SW 1271 (cell line): ENCODE measurements around the gene CACNA1B.
"Not testable (repeated sequence)": the region's sequence is repeated elsewhere in the genome, so short reads cannot be mapped to it uniquely, and the experiment has no call there.

Experiments
- DNase-seq, 2 experiments: peaks; one replicate each; lab custom pipeline; 2025; lab: John Stamatoyannopoulos, UW

CACNA1B gene

DNA sequence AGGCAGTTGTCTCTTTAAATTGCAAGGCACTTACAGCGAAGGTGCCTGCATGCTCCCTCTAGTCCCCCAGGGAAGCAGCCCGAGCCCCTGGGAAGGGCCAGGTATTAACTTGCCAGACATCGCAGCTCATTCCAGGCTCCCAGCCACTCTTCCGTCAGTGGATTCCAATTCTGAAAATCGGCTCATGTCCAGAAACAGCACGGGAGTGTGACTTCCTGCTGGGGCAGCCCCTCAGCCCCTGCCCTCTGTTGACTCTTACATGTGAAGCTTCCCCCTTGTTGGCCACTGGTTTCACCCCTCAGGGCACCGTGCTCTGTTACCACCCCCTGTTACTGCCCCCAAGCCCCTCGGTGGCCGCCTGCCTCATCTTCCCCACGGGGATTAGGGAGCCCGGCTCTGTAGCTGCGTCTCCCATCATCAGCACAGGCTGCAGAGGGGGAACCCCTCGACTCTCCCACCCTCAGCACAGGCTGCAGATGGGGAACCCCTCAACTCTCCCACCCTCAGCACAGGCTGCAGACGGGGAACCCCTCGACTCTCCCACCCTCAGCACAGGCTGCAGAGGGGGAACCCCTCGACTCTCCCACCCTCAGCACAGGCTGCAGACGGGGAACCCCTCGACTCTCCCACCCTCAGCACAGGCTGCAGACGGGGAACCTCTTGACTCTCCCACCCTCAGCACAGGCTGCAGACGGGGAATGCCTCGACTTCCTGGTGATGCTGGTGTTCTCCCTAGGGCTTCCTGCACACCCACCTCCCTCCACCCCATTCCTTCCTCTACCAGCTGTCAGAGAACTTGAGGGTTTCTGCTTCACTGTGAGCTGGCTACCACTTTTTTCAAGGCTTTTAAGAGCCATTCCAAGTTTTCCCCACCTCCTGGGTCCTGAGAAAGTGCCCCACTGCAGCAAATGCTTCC, 11.1 kb upstream of the CACNA1B start:
- no peak for DNase-seq

DNA sequence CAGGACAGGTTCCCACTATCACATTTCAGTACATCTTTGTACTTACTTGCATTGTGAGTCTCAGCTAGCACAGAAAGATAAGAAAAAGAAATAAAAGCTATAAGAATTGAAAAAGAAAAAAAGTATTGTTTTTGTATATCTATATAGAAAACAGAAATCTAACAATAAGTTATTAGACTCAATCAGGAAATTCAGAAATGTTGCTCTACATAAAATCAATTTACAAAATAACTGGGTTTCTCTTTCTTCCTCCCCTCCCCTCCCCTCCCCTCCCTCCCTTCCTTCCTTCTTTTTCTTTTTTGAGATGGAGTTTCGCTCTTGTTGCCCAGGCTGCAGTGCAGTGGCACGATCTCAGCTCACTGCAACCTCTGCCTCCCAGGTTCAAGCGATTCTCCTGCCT, 7.2 kb upstream of the CACNA1B start:
- no peak for DNase-seq

DNA sequence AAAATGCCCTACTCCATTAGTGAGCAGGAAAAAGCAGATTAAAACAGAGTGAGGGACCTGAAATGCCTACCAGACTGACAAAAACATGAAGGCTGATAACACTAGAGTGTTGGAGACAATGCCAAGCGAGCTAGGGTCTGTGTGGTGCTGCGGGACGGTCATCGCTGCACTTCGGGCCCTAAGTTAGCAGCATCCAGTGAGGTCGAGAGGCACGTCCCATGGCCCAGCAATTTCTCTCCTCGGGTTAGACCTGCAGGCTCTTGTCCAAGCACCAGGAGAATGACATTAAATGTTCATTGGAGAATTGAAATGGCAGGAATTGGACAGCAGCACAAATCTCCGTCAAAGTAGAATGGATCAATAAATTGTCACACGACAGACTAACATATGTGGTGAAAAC, 5.3 kb upstream of the CACNA1B start:
- no peak for DNase-seq

DNA sequence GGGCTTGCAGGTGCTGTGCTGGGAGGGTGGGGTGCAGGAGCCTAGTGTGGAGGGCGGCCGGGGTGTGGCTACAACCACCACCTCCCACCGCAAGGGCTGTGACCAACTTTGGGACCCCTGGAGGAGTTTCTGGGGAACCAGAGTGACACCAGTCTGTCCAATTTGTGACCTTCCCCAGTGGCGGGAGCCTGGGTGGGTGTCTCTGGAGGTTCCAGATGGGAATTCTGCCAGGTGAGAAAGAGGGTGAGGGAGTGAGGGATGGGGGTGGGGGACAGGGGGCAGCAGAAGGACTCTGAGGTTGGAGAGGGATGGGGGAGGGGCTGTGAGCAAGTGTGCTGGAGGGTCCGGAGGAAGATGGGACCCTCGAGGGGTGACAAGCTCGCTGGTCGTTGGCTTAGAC, 4.2 kb upstream of the CACNA1B start:
- no peak for DNase-seq

DNA sequence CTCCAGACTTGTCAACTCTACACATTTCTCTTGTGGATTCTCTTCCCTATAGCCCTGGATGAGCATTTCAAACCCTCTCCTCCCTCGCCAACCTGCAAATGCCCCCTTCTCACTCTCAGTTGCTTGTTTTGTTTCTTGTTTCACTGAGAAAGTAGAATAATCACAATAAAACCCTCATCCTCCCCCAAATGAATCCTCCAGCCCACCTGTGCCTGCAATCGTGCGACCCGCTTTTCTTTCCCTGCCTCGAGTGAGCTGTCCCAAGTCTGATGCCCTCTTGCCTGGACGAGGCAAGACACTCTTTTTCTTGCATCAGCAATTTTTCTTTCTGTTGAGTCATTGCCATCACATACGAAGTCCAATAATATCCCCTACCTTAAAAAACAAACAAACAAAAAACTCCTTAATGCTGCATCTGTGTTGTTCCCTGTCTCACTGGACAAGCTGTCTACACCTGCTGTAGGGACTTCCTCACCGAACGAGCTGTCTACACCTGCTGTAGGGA, 3.7 kb upstream of the CACNA1B start:
- no peak for DNase-seq

DNA sequence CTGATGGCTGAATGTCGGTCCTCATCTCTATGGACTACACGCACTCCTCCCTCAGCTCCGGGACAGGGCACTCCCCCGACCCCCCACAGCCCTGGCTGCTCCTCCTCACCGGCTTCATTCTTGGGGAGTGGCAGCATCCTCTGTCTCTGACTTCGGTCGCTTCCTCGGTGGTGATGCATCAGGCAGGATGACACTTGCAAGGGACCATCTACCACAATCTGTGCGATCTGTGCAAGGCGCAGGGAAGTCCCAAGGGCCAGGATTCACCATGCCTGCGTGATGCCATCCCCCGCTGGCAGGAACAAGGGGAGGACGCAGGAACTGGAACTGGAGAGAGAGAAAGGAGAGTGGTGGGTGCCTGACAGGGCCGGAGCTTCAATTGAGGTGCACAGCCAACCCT, 2.2 kb upstream of the CACNA1B start:
- DNase-seq: no peak

DNA sequence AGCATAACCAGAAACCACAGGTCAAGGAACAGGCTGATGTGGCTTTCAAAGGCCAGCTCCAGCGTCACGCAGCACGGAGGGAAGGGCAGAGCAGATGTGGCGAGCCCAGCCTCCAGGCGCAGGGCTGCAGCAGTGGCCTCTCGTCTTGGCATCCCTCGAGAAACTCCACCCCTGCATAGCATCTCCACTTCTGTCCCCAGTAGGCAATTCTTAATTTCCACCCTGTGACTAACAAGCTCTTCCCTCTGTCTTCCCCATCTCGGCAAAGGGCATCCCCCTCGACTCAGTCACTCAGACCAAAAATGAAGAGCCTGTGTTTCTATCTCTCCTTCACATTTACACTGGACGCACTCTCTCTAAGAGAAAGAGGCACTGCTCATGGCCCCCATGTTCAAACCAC, 1.7 kb upstream of the CACNA1B start:
- no peak for DNase-seq

DNA sequence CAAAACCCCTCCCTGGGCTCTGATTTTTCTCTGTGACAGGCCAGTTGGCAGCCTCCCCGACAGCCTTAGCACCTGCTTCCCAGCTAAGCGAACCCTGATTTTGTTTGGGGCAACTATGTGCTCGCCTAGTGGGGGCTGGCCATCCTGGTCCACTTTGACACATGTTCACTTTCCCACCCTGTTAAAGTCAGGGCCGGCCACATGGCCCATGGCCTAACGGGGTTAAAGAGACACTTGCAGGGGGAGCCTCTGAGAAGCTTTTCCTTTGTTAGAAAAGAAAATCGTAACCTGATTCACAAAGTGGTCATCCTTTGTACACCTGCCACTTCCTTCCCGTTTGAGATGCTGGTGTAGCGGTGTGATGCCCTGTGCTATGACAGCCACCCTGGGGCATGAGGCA, 1.3 kb upstream of the CACNA1B start:
- no peak for DNase-seq

DNA sequence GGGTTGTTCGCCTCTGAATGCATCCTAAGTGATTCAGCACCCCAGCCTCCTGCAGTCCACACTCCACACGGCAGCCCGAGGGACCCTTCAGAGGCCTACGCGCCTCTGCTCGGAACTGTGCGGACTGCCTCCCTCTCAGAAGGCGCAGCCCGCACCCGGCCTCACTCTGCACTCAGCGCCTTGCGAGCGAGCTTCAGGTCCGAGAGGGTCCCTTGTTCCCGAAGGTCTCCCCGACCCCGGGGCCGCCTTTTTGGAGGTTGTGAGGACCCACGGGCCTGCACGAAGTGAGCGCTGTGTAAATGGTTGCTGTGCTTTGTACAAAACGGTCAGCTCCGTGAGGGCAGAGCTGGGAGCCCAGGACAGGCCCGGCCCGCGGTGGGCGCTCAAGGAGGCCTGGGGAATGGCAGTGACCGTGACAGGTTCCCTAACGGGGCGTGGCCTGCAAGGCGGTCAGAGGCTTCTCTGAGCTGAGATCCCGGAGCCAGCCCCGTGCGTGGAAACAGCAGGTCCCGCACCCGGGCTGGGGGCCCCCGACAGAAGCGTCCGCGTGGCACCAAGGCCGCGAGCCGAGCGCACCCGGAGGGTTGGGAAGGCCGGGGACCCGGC, 698 bp upstream of the CACNA1B start:
- DNase-seq: no peak

DNA sequence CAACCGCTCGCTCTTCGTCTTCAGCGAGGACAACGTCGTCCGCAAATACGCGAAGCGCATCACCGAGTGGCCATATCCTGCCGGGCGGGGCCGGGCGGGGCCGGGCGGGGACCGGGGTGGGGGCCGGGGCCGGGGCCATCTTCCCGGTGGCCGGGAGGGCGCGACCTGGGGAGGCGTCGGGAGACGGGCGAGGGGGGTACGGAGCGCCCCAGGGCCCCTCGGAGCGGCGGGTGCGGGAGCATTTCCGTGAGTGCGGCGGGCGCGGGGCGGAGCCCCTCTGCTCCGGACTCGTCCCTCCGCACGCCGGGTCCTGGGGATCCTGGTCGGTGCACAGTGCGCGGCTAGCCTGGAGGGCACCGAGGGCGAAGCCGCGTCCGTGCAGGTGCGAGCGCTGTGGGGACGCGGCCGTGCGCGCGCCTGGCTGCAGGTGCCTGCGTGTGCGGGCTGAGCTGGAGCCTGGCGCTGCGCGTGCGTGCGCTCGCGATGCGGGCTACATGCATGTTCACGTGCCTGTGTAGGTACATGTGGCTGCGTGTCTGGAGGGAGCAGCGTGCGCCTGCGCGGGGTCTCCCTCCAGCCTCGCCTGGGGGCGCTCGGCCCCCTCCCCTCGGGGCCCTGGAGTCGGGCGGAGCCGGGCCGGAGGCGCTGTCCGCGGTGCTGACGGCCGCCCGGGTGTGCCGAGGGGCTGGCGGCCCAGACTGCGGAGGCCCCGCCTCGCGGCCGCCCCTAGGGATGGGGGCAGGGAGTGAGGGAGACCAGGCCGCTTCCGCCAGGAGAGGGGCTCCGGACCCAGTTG, 762 bp downstream of the CACNA1B start:
- no peak for DNase-seq

DNA sequence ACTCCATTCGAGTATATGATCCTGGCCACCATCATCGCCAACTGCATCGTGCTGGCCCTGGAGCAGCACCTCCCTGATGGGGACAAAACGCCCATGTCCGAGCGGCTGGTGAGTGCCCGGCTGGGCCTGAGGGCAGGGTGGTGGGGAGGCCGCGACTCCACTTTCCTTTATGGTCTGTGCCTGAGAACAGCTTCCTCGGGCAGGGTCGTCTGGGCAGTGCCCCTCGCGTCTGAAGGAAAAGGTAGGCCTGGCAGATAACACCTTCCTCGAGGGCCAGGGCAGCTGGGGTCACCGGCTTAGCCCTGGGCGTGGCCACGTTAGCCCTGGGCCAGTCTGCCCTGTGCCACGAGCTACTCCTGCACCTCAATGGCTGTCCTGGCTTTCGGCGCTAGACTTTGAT, 1.5 kb downstream of the CACNA1B start:
- DNase-seq: no peak

DNA sequence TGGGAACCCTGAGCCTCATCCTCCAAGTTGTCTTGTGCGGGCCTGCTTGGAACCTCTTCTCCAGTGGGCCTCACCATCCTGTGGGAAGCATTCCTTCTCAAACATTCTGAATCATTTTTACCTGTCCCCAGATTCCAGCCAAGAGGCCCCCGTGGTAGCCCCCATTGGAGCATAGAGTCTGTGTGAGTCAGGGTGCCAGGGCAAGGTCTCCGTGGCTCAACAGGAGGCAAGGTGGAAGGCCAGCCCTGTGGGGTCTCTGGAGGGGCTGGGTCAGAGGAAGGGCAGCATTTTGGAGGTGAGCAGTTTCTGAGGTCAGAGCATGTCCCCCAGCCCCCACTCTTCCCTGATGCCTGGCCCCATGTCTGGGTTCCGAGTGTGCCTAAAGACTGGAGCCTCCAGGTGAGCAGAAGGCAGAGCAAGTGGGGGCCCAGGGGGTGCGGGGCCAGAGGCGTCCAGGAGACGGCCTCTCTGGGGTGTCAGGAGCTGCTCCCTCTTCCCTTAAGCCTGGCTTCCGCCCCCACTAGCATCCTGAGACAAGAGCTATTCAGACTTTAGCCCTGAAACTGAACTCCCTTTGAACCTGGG, 2.1 kb downstream of the CACNA1B start:
- no peak for DNase-seq

DNA sequence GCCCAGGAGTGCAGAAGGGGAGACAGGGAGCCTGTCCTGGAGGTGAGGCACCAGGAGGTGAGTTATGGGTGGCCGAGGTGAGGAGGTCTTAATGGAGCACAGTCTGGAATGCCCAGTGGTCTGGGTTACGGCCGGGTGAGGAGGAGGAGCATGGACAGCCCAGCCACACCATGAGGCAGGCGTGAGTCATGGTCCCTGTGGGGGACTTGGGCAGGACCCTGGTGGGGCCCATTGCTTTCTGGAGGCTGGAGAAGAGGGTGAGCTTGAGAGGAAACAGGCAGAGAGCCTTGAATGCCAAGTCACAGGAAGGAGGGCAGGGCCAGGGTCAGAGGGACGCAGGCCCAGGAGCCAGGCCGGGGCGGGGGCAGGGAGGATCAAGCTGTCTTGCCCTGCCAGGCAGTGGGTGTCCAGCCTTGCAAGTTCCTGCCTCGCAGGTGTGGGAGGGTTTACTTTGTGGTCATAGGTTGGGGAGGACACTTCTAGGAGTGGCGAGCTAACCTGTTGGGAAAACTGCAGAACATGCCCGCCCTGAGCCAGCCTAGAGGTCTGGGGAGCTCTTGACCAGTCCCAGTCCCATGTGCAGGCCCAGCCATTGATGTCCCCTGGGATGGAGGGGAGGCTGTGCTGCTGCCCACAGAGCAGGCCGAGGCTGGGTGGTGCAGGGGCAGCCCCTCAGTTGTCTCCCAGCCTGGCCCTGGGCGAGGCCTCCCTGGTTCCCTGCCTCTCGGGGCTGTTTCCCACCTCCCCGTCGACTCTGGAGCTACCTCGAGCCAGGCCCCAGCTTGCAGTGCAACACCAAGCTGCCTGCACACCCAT, 2.8 kb downstream of the CACNA1B start:
- no peak for DNase-seq

DNA sequence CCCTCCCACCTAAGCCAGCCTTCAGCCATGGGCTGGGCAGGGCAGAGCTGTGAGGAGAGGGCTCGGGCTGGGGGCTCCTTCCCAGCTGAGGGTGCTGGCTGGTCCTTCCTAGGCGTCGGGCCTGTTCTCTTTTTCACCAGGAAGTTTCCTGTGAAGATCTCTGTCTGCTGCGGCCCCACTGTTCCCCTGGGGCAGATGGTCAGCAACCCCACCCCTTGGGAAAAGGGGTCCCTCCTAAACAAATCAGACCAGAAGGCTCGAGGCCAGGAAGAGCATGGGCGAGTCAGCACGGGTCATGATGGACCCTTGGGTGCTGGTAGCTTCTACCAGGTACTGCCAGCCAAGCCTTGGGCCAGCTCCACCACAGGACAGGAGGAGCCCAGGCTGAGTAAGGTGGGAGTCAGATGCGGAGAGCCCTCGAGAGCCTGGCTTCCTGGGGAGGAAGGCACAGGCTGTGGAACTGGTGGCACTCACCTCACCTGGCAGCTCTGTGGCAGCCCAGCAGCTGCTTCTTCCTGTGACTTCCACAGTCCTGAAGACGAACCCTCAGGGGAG, 3.5 kb downstream of the CACNA1B start:
- no peak for DNase-seq

DNA sequence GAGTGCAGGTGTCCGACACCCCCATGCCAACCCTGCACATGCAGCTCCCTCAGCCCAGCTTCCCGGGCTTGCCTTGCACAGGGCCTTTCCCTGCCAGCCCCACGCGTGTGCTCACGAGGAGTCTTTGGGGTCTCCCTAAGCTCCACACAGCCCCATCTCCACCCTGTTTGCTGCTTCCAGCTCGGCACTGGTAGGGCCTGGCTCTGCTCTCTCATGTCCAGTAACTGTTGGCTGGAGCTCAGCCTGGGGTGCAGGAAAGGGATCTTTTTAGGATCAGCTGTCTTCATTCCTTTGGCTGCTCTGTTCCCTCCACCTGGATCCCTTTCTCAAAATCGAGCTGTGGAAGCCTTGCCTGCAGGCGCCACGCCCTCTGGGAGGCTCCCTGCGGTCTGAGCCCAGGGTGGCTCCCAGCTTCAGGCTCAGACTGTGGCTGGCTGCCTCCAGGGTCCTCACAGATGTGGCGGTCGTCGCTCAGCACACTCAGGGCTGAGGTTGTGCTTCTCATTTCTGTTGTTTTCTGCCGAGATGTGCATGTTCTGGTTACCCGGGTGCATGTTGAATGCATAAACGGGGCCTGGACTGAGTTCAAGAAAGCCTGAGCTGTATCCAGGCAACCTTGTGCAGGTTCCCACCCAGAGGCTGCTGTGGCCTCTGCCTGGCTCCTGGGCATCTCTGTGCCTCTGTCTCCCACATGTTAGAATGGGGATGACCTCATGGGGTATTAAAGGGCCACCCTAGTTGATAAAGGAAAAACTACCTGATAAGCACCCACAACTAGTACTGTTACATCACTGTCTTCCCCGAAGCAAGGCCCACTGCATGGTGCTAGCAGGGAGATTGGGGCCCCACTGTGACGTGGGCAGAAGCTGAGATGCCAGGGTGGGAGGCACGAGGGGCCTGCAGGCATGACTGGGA, 4.3 kb downstream of the CACNA1B start:
- DNase-seq: no peak

DNA sequence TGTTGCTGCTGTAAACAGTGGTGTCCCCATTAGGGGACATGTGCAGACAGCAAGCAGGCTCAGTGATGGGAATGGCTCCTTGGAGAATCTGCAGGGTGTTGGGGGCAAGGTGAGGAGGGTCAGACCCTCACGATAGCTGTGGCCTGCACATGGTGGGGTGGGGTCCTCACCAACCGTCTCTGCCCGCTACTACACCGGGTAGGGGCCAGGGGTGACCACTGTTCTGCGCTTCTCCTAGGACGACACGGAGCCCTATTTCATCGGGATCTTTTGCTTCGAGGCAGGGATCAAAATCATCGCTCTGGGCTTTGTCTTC, 4.9 kb downstream of the CACNA1B start:
- DNase-seq: no peak

DNA sequence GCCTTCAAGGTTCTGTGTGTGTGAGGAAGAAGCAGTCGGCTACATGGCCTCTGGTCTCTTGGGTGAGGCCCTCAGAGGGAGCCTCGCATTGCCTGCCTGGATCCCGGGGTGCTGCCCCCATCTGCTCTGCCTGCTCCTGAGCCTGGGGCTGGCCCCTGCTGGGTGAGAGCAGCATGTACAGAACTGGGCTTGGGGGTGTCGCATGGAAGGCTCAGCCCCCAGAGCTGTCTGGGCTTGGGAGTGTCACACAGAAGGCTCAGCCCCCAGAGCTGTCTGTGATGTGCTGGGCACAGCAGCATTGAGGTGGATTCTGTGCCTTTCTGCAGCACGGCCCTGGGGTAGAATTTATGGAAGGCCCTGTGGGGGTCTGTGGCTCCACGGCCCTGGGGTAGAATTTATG, 6.4 kb downstream of the CACNA1B start:
- not testable (repeated sequence) for DNase-seq

DNA sequence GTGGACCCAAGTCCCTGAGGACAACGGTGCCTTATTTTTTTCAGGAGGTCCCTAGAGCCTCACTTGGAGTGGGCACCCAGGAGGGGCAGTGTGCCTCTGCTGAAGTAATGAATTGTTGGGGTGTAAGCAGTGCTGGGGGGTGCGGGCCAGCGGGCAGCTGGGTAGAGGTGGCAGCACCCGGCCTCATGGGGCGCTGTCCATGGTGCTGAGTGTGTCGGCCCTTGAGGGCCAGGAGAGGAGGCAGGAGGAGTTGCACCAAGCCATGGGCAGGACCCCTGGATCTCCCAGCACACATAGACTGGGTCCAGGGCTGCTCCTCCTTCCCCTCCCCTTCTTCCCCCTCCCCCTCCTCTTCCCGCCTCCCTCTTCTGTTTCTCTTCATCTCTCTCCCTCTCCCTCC, 7.0 kb downstream of the CACNA1B start:
- not testable (repeated sequence) for DNase-seq

DNA sequence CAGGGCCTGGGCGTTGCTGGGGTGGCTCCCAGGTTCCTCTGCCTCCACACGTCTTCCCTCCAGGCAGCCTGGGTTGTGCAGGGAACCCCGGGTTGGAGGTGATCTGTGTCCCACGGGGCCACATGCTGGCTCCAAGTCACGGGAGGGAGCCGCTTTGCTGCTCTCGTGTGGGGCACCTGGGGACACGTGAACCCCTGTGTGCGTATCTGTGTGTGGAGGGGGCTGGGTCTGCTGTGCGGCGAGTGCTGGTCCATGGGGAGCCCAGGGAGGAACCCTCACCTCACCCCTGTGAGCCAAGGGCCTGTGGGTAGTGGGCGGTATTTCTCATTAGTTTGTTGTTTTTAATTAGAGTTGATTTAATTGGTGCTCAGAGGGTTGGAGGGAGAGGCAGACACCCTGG, 7.5 kb downstream of the CACNA1B start:
- DNase-seq: not testable (repeated sequence)

DNA sequence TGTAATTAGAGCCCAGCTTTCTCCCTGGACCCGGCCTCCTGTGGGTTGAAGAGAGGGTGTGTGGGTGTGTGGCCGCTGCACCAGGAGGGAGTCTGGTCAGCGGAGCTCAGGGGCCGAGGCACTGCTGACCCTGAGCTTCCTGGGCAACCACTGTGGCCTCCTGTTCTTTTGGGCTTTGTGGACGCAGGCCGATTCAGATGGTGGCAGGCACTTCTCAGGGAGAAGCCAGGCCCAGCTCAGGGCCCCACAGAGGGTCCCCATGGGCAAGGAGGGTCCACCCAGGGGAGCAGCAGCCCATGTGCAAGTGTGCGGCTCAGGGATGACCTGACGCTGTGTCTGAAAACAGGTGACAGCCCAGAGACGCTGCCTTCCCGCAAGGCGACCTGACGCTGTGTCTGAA, 11.0 kb downstream of the CACNA1B start:
- not testable (repeated sequence) for DNase-seq
